Astrocyte of the spinal cord (primary cell): ENCODE data around the gene MED13L.
A peak's percentile ranks its signal among the peaks of the same experiment; 100 is the strongest.

ENCODE experiments used
- DNase-seq: peaks from one replicate; pipeline ENCODE4 v3.0.0; 2011; ENCODE audit warnings: low read depth, low spot score
- H3K4me3 ChIP-seq: 2 replicates; pipeline ENCODE4 v1.5.1; 2011; ENCODE audit warnings: low read depth, mild to moderate bottlenecking, low read length, moderate library complexity
- CTCF ChIP-seq: IDR thresholded peaks from 2 replicates; pipeline ENCODE4 v1.5.1; 2012; ENCODE audit warnings: low read depth, mild to moderate bottlenecking, low read length, inconsistent platforms
- in situ Hi-C: cut with HindIII; loops from 2 replicates; pipeline ENCODE4 v1.10.0; 2017; ENCODE audit warnings: low sequenced_read_pairs

MED13L gene

GRCh38 chr12:116194935-116195431, 82.5 kb downstream of the MED13L start:
- H3K4me3 ChIP-seq = no peak overlapping the region
- TF ChIP-seq CTCF = no peak
- in situ Hi-C loops = no loop called here
- no peak for DNase-seq

GRCh38 chr12:116189692-116190091, 87.8 kb downstream of the MED13L start:
- TF ChIP-seq CTCF = no peak
- H3K4me3 ChIP-seq = no peak overlapping the region
- in situ Hi-C loops = no loop called here
- no peak for DNase-seq

GRCh38 chr12:116188581-116188980, 88.9 kb downstream of the MED13L start:
- no peak overlapping the region for H3K4me3 ChIP-seq
- no peak for TF ChIP-seq CTCF
- no peak for DNase-seq
- in situ Hi-C loops = no loop called here

GRCh38 chr12:116187151-116187511, 90.4 kb downstream of the MED13L start:
- no peak for TF ChIP-seq CTCF
- no peak overlapping the region for H3K4me3 ChIP-seq
- peak; percentile 20 for DNase-seq
- in situ Hi-C loops = no loop called here

GRCh38 chr12:116186482-116187150, 90.9 kb downstream of the MED13L start:
- no peak for TF ChIP-seq CTCF
- no peak overlapping the region for H3K4me3 ChIP-seq
- no peak for DNase-seq
- in situ Hi-C loops = no loop called here

GRCh38 chr12:116184763-116185162, 92.7 kb downstream of the MED13L start:
- no peak for TF ChIP-seq CTCF
- H3K4me3 ChIP-seq = no peak overlapping the region
- in situ Hi-C loops = no loop called here
- no peak for DNase-seq
